GM18502 (cell line): Measurements from ENCODE around the gene EGR2.

Experiments used
- ATAC-seq: cut with Tn5 transposase; IDR thresholded peaks from one replicate; pipeline ENCODE4 v1.9.1; 2021; ENCODE audit warnings: mild to moderate bottlenecking; ENCODE audit not compliant: unreplicated experiment, poor library complexity

The EGR2 gene

GRCh38 chr10:62816331-62817120 lies at the start of gene EGR2:
Gene EGR2, minus strand, starts transcription at chr10:62816366. Its CDS starts 337 bp downstream, at chr10:62816029.
- peak; percentile 82 for ATAC-seq

- no peak for ATAC-seq
Measured at GRCh38 chr10:62862447-62862846, 46.3 kb upstream of the EGR2 start.

- ATAC-seq, result no peak
Measured at GRCh38 chr10:62861507-62861906, 45.3 kb upstream of the EGR2 start.

- no peak for ATAC-seq
Measured at GRCh38 chr10:62860946-62861345, 44.8 kb upstream of the EGR2 start.

- no peak for ATAC-seq
Measured at GRCh38 chr10:62858364-62858763, 42.2 kb upstream of the EGR2 start.

- ATAC-seq, result no peak
Measured at GRCh38 chr10:62856021-62856420, 39.9 kb upstream of the EGR2 start.

- no peak for ATAC-seq
Measured at GRCh38 chr10:62853710-62854109, 37.5 kb upstream of the EGR2 start.

- ATAC-seq, result peak; percentile 75
Measured at GRCh38 chr10:62852961-62853702, 37.0 kb upstream of the EGR2 start.

GRCh38 chr10:62851442-62851841 lies 35.3 kb upstream of the EGR2 start:
- ATAC-seq, result no peak

- ATAC-seq, result peak; percentile 27
Measured at GRCh38 chr10:62850646-62851045, 34.5 kb upstream of the EGR2 start.

- ATAC-seq, result no peak
Measured at GRCh38 chr10:62847433-62847832, 31.3 kb upstream of the EGR2 start.

- ATAC-seq, result no peak
Measured at GRCh38 chr10:62844280-62845011, 28.3 kb upstream of the EGR2 start.

GRCh38 chr10:62843600-62843999 lies 27.4 kb upstream of the EGR2 start:
- ATAC-seq, result no peak

- no peak for ATAC-seq
Measured at GRCh38 chr10:62842983-62843382, 26.8 kb upstream of the EGR2 start.

- ATAC-seq, result peak; percentile 55
Measured at GRCh38 chr10:62839590-62839989, 23.4 kb upstream of the EGR2 start.

GRCh38 chr10:62831346-62831745 lies 15.2 kb upstream of the EGR2 start:
- ATAC-seq, result peak; percentile 60

GRCh38 chr10:62830679-62831078 lies 14.5 kb upstream of the EGR2 start:
- ATAC-seq, result no peak

- ATAC-seq, result no peak
Measured at GRCh38 chr10:62829622-62830021, 13.5 kb upstream of the EGR2 start.

- no peak for ATAC-seq
Measured at GRCh38 chr10:62826273-62826672, 10.1 kb upstream of the EGR2 start.

GRCh38 chr10:62820586-62820985 lies 4.4 kb upstream of the EGR2 start:
- no peak for ATAC-seq
